Common myeloid progenitor, CD34-positive (primary cell): ENCODE data around the gene DHRS13.

Experiments
- CTCF ChIA-PET: fragments of 350-600 bp; sonication (Branson Sonifier 250); formaldehyde crosslinking; loops from one replicate; lab custom pipeline; 2021; ENCODE audit warnings: antibody characterized with exemption; lab: Charles Lee
- POLR2A ChIA-PET: fragments of 350-600 bp; sonication (Branson Sonifier 250); formaldehyde crosslinking; loops from one replicate; lab custom pipeline; 2021; ENCODE audit warnings: antibody characterized with exemption; lab: Charles Lee
- DNase-seq, 3 donors: peaks; one replicate each; pipeline versions ENCODE4 v3.0.0 to v3.0.0-alpha.2; 2013
- H3K27ac ChIP-seq, 2 experiments: 1 replicate in 1 of 2; 2 replicates in 1 of 2; pipeline ENCODE4 v1.7.0; 2013; ENCODE audit warnings: inconsistent platforms in 2 of 2, low read length in 2 of 2, mild to moderate bottlenecking in 2 of 2, low read depth in 1 of 2, moderate library complexity in 1 of 2; ENCODE audit not compliant: severe bottlenecking in 2 of 2, insufficient read depth in 1 of 2, poor library complexity in 1 of 2
- H3K27me3 ChIP-seq, 5 experiments: replicated peaks in 2 of 5; 1 replicate in 3 of 5; 2 replicates in 2 of 5; pipeline versions ENCODE4 v1.6.1 to v1.7.0; 2013; ENCODE audit warnings: low read length in 4 of 5, mild to moderate bottlenecking in 2 of 5, moderate library complexity in 2 of 5, inconsistent platforms in 1 of 5; ENCODE audit not compliant: insufficient read depth in 5 of 5, control insufficient read depth in 4 of 5
- H3K36me3 ChIP-seq, 4 experiments: 1 replicate in 2 of 4; 2 replicates in 2 of 4; pipeline versions ENCODE4 v1.6.1 to v1.7.0; 2013; ENCODE audit warnings: low read length in 3 of 4, control low read depth in 1 of 4, mild to moderate bottlenecking in 1 of 4; ENCODE audit not compliant: control insufficient read depth in 4 of 4, insufficient read depth in 4 of 4
- H3K4me1 ChIP-seq, 4 experiments: 1 replicate in 3 of 4; 2 replicates in 1 of 4; pipeline versions ENCODE4 v1.6.1 to v1.7.1; 2013; ENCODE audit warnings: low read length in 3 of 4, mild to moderate bottlenecking in 3 of 4, control low read depth in 1 of 4, inconsistent platforms in 1 of 4, moderate library complexity in 1 of 4; ENCODE audit not compliant: control insufficient read depth in 4 of 4, insufficient read depth in 4 of 4; ENCODE audit errors: control extremely low read depth in 1 of 4
- H3K4me3 ChIP-seq, 7 experiments: 1 replicate in 4 of 7; 2 replicates in 3 of 7; pipeline versions ENCODE4 v1.5.1 to v1.7.0; 2013; ENCODE audit warnings: mild to moderate bottlenecking in 7 of 7, low read length in 6 of 7, moderate library complexity in 6 of 7, inconsistent platforms in 2 of 7, low read depth in 2 of 7, control low read depth in 1 of 7; ENCODE audit not compliant: insufficient read depth in 4 of 7, control insufficient read depth in 1 of 7; ENCODE audit errors: extremely low read depth in 1 of 7
- H3K9me3 ChIP-seq, 5 experiments: 1 replicate in 4 of 5; 2 replicates in 1 of 5; pipeline versions ENCODE4 v1.6.1 to v1.7.1; 2013; ENCODE audit warnings: low read length in 4 of 5, mild to moderate bottlenecking in 2 of 5, inconsistent platforms in 1 of 5, low read depth in 1 of 5, moderate library complexity in 1 of 5; ENCODE audit not compliant: control insufficient read depth in 4 of 5, insufficient read depth in 2 of 5; ENCODE audit errors: control extremely low read depth in 1 of 5
- WGBS: methylation state at CpG from one replicate; pipeline ENCODE4 v1.1.5; 2013; ENCODE audit not compliant: insufficient coverage; 5-methylcytosine and 5-hydroxymethylcytosine counted together

DHRS13 gene

GRCh38 chr17:28857905-28858800, 44.7 kb downstream of the DHRS13 start:
- Histone ChIP-seq H3K27ac (no peak overlapping the region), H3K4me3 (no peak overlapping the region), H3K4me1 (peaks cover 4 to 16% (median 13%) of the 10 kb centered on the region in 4 experiments), H3K36me3 (peaks cover 18 to 46% (median 33%) of the 10 kb centered on the region in 4 experiments), H3K9me3 (no peaks in the 10 kb centered on the region), H3K27me3 (no peaks in the 10 kb centered on the region)
- no peak for DNase-seq
- WGBS, result 86% methylated on average over 1 of the region's 3 CpGs
- ChIA-PET POLR2A (no interaction called here), CTCF (interaction anchor here (0.6 to 9.0 kb wide), 5 partner anchors 8 to 56 kb away, joined by 3 to 41 read pairs (median 3); no protein-coding TSS in a partner anchor)

- 100% methylated on average over 3 of the region's 5 CpGs for WGBS
- Histone ChIP-seq H3K4me3 (peak overlapping the region in 1 of 7 experiments; percentile 95), H3K9me3 (no peaks in the 10 kb centered on the region), H3K27ac (no peak overlapping the region), H3K27me3 (no peaks in the 10 kb centered on the region), H3K36me3 (peaks cover 18 to 38% (median 29%) of the 10 kb centered on the region in 4 experiments), H3K4me1 (peaks cover 4 to 16% (median 13%) of the 10 kb centered on the region in 4 experiments)
- no peak for DNase-seq
- ChIA-PET POLR2A (no interaction called here), CTCF (interaction anchor here (0.6 to 1.4 kb wide), 5 partner anchors 10 to 513 kb away, joined by 3 to 4 read pairs (median 3); no protein-coding TSS in a partner anchor)
Measured at GRCh38 chr17:28856028-28856574, 46.8 kb downstream of the DHRS13 start.

GRCh38 chr17:28855336-28855679, 47.6 kb downstream of the DHRS13 start:
- POLR2A ChIA-PET, result no interaction called here
- DNase-seq, result no peak

GRCh38 chr17:28854457-28855335, 48.2 kb downstream of the DHRS13 start, which contains the start of gene ERAL1:
Gene ERAL1, plus strand, starts transcription at chr17:28855016. Its CDS starts 19 bp downstream, at chr17:28855035.
- no peaks in the 10 kb centered on the region for H3K27me3 ChIP-seq
- H3K4me3 ChIP-seq, result peak within 1 kb of the TSS; percentile 89 to 99 (median 95)
- ChIA-PET CTCF (interaction anchor here (0.6 kb wide), 1 partner anchor 184 kb away, joined by 3 read pairs; no protein-coding TSS in a partner anchor), POLR2A (no interaction called here)
- H3K9me3 ChIP-seq, result no peaks in the 10 kb centered on the region
- WGBS, result under 1% methylated on average over 30 of the region's 42 CpGs
- peaks cover 16 to 30% (median 24%) of the 10 kb centered on the region in 4 experiments for H3K36me3 ChIP-seq
- peaks cover 4 to 16% (median 13%) of the 10 kb centered on the region in 4 experiments for H3K4me1 ChIP-seq
- peak within 1 kb of the TSS; percentile 67 to 89 for H3K27ac ChIP-seq
- DNase-seq, result peak; percentile 79 to 90 (median 85)

More at GRCh38 chr17:28855336-28855679, 47.6 kb downstream of the DHRS13 start:
- H3K9me3 ChIP-seq, result no peaks in the 10 kb centered on the region
- CTCF ChIA-PET, result interaction anchor here (0.7 to 1.4 kb wide), 3 partner anchors 43 to 512 kb away, joined by 3 to 4 read pairs (median 4); no protein-coding TSS in a partner anchor
- 18% methylated on average over 5 of the region's 5 CpGs for WGBS
- peak overlapping the region; percentile 67 to 89 for H3K27ac ChIP-seq
- H3K4me3 ChIP-seq, result peak overlapping the region; percentile 89 to 99 (median 95)
- peaks cover 4 to 16% (median 13%) of the 10 kb centered on the region in 4 experiments for H3K4me1 ChIP-seq
- peaks cover 16 to 33% (median 25%) of the 10 kb centered on the region in 4 experiments for H3K36me3 ChIP-seq
- H3K27me3 ChIP-seq, result no peaks in the 10 kb centered on the region

GRCh38 chr17:28853295-28853694, 49.6 kb downstream of the DHRS13 start:
- no peaks in the 10 kb centered on the region for H3K9me3 ChIP-seq
- H3K36me3 ChIP-seq, result peaks cover 7 to 17% (median 13%) of the 10 kb centered on the region in 4 experiments
- ChIA-PET CTCF (interaction anchor here (1.2 kb wide), 1 partner anchor 50 kb away, joined by 3 read pairs; no protein-coding TSS in a partner anchor), POLR2A (interaction anchor here (0.6 kb wide), 1 partner anchor 66 kb away, joined by 4 read pairs; no protein-coding TSS in a partner anchor)
- H3K4me3 ChIP-seq, result no peak overlapping the region
- H3K27ac ChIP-seq, result no peak overlapping the region
- H3K27me3 ChIP-seq, result no peaks in the 10 kb centered on the region
- no peak for DNase-seq
- H3K4me1 ChIP-seq, result peaks cover 4 to 16% (median 13%) of the 10 kb centered on the region in 4 experiments
- 100% methylated on average over 1 of the region's 2 CpGs for WGBS

GRCh38 chr17:28849281-28849680, 53.6 kb downstream of the DHRS13 start:
- DNase-seq, result peak; percentile 75 to 86 (median 85)
- ChIA-PET POLR2A (interaction anchor here (0.6 kb wide), 1 partner anchor 49 kb away, joined by 3 read pairs; no protein-coding TSS in a partner anchor), CTCF (interaction anchor here (1.0 to 4.6 kb wide), 19 partner anchors 12 to 122 kb away, joined by 3 to 41 read pairs (median 5); partner anchors contain the start of genes DHRS13 and FLOT2)
- Histone ChIP-seq H3K9me3 (no peaks in the 10 kb centered on the region), H3K36me3 (no peaks in the 10 kb centered on the region), H3K27ac (no peak overlapping the region), H3K4me3 (no peak overlapping the region), H3K4me1 (peaks cover 0 to 3% (median 3%) of the 10 kb centered on the region in 4 experiments), H3K27me3 (no peaks in the 10 kb centered on the region)
- 0% methylated on average over 2 of the region's 5 CpGs for WGBS
